KOPT-K1 (cell line): ENCODE results near the gene FAM167B.
A peak's percentile ranks its signal among the peaks of the same experiment; 100 is the strongest.
"Not testable (repeated sequence)": the region's sequence is repeated elsewhere in the genome, so short reads cannot be mapped to it uniquely, and the experiment has no call there.

Experiments used
- H3K27ac ChIP-seq: fragments of 200-600 bp; sonication (generic); 2 replicates; pipeline ENCODE4 v1.5.1; 2016; ENCODE audit warnings: antibody characterized with exemption, mild to moderate bottlenecking, low read depth, low read length; ENCODE audit not compliant: poor library complexity, severe bottlenecking
- H3K36me3 ChIP-seq: fragments of 200-600 bp; sonication (generic); 2 replicates; pipeline ENCODE4 v1.5.1; 2017; ENCODE audit warnings: antibody characterized with exemption, mild to moderate bottlenecking, low read length, moderate library complexity; ENCODE audit not compliant: insufficient read depth
- H3K9me3 ChIP-seq: fragments of 200-600 bp; sonication (generic); 2 replicates; pipeline ENCODE4 v1.5.1; 2017; ENCODE audit warnings: antibody characterized with exemption, low read length, mild to moderate bottlenecking; ENCODE audit not compliant: insufficient read depth, poor library complexity, severe bottlenecking

FAM167B gene

GRCh38 chr1:32241001-32241763 lies 5.8 kb upstream of the FAM167B start:
- Histone ChIP-seq H3K9me3 (no peaks in the 10 kb centered on the region), H3K36me3 (no peaks in the 10 kb centered on the region), H3K27ac (no peak overlapping the region)

- H3K9me3 ChIP-seq = no peaks in the 10 kb centered on the region
- H3K36me3 ChIP-seq = no peaks in the 10 kb centered on the region
- no peak overlapping the region for H3K27ac ChIP-seq
These were observed 4.6 kb upstream of the FAM167B start for GRCh38 chr1:32242341-32242851.

- Histone ChIP-seq H3K9me3 (no peaks in the 10 kb centered on the region), H3K27ac (peak overlapping the region; percentile 94), H3K36me3 (no peaks in the 10 kb centered on the region)
These were observed 430 bp downstream of the FAM167B start for GRCh38 chr1:32247452-32247851.

GRCh38 chr1:32247983-32248889 lies 1.2 kb downstream of the FAM167B start:
- Histone ChIP-seq H3K27ac (peak overlapping the region; percentile 94), H3K36me3 (no peaks in the 10 kb centered on the region), H3K9me3 (no peaks in the 10 kb centered on the region)

GRCh38 chr1:32249831-32250525 lies 3.0 kb downstream of the FAM167B start:
- H3K27ac ChIP-seq = peak overlapping the region; percentile 94

GRCh38 chr1:32250893-32251716 lies 4.1 kb downstream of the FAM167B start, which contains the start of gene LCK:
Gene LCK (plus strand): TSS chr1:32251265. CDS start chr1:32274330, 23,065 bp downstream.
- H3K27ac ChIP-seq = peak within 1 kb of the TSS; percentile 94
- no peaks in the 10 kb centered on the region for H3K9me3 ChIP-seq
- no peaks in the 10 kb centered on the region for H3K36me3 ChIP-seq

More at GRCh38 chr1:32249831-32250525, 3.0 kb downstream of the FAM167B start:
- Histone ChIP-seq H3K36me3 (no peaks in the 10 kb centered on the region), H3K9me3 (no peaks in the 10 kb centered on the region)

- Histone ChIP-seq H3K9me3 (no peaks in the 10 kb centered on the region), H3K27ac (peak overlapping the region; percentile 45), H3K36me3 (peaks cover 31% of the 10 kb centered on the region)
These were observed 8.3 kb downstream of the FAM167B start for GRCh38 chr1:32255072-32256071.

GRCh38 chr1:32256473-32257226 lies 9.6 kb downstream of the FAM167B start:
- Histone ChIP-seq H3K36me3 (peaks cover 42% of the 10 kb centered on the region), H3K9me3 (no peaks in the 10 kb centered on the region), H3K27ac (peak overlapping the region; percentile 6)

- H3K27ac ChIP-seq = no peak overlapping the region
- peaks cover 42% of the 10 kb centered on the region for H3K36me3 ChIP-seq
- H3K9me3 ChIP-seq = no peaks in the 10 kb centered on the region
These were observed 10.1 kb downstream of the FAM167B start for GRCh38 chr1:32257227-32257508.

- peaks cover 37% of the 10 kb centered on the region for H3K36me3 ChIP-seq
- not testable (repeated sequence) for H3K9me3 ChIP-seq
- H3K27ac ChIP-seq = peak overlapping the region; percentile 76
These were observed 16.2 kb downstream of the FAM167B start for GRCh38 chr1:32263236-32263593.

- Histone ChIP-seq H3K36me3 (peaks cover 32% of the 10 kb centered on the region), H3K9me3 (no peaks in the 10 kb centered on the region), H3K27ac (peak overlapping the region; percentile 76)
These were observed 16.7 kb downstream of the FAM167B start for GRCh38 chr1:32263744-32264143.

- Histone ChIP-seq H3K27ac (peak overlapping the region; percentile 76), H3K9me3 (no peaks in the 10 kb centered on the region), H3K36me3 (peaks cover 20% of the 10 kb centered on the region; the same call in 1 of the 2 replicates)
These were observed 18.8 kb downstream of the FAM167B start for GRCh38 chr1:32265846-32266245.
